GM13977 (cell line): ENCODE measurements around the gene ADAR.

Source experiments
- DNase-seq: peaks from one replicate; pipeline ENCODE4 v3.0.0; 2012; ENCODE audit warnings: low spot score
- CTCF ChIP-seq: IDR thresholded peaks from 2 replicates; pipeline ENCODE4 v1.5.1; 2012; ENCODE audit warnings: mild to moderate bottlenecking, control low read depth; ENCODE audit not compliant: insufficient read depth; ENCODE audit errors: extremely low read depth, missing control alignments
- in situ Hi-C: fragments of 300-500 bp; cut with MboI; formaldehyde crosslinking; loops from one replicate; pipeline ENCODE4 v1.12.0; 2022; ENCODE audit warnings: low sequenced_read_pairs, low pct_unique_long_range_greater_than_20kb, mixed read lengths, inconsistent platforms; ENCODE audit not compliant: unreplicated experiment

Gene ADAR

GRCh38 chr1:154595621-154596020, 12.4 kb downstream of the ADAR start:
- in situ Hi-C loops = no loop called here
- no peak for DNase-seq
- TF ChIP-seq CTCF = no peak

- no peak for DNase-seq
- in situ Hi-C loops = no loop called here
- no peak for TF ChIP-seq CTCF
These were observed 13.2 kb downstream of the ADAR start for GRCh38 chr1:154594811-154595210.

GRCh38 chr1:154593390-154593789, 14.6 kb downstream of the ADAR start:
- DNase-seq = no peak
- no peak for TF ChIP-seq CTCF
- in situ Hi-C loops = no loop called here

GRCh38 chr1:154591206-154591605, 16.8 kb downstream of the ADAR start:
- TF ChIP-seq CTCF = no peak
- DNase-seq = no peak
- in situ Hi-C loops = no loop called here

- DNase-seq = no peak
- in situ Hi-C loops = no loop called here
- no peak for TF ChIP-seq CTCF
These were observed 17.2 kb downstream of the ADAR start for GRCh38 chr1:154590756-154591155.

GRCh38 chr1:154589780-154590179, 18.2 kb downstream of the ADAR start:
- no peak for DNase-seq
- in situ Hi-C loops = no loop called here
- no peak for TF ChIP-seq CTCF

- in situ Hi-C loops = no loop called here
- no peak for DNase-seq
These were observed 21.3 kb downstream of the ADAR start for GRCh38 chr1:154586641-154587040.

More at GRCh38 chr1:154586641-154587040, 21.3 kb downstream of the ADAR start:
- TF ChIP-seq CTCF = no peak
